Ectodermal cell (in vitro differentiated cells): Measurements from ENCODE around the gene ATL1.
"Not testable (repeated sequence)": the region's sequence is repeated elsewhere in the genome, so short reads cannot be mapped to it uniquely, and the experiment has no call there.

Source experiments
- H3K27ac ChIP-seq: 2 replicates; pipeline ENCODE4 v1.7.0; 2013; ENCODE audit warnings: mild to moderate bottlenecking, low read depth, low read length; ENCODE audit not compliant: insufficient read depth, poor library complexity, severe bottlenecking
- H3K27me3 ChIP-seq: 2 replicates; pipeline ENCODE4 v1.7.0; 2013; ENCODE audit warnings: mild to moderate bottlenecking, low read length; ENCODE audit not compliant: insufficient read depth, control insufficient read depth, poor library complexity, severe bottlenecking
- H3K36me3 ChIP-seq: one replicate; pipeline ENCODE4 v1.7.0; 2013; ENCODE audit warnings: low read length; ENCODE audit not compliant: control insufficient read depth, insufficient read depth
- H3K4me1 ChIP-seq: one replicate; pipeline ENCODE4 v1.7.0; 2013; ENCODE audit warnings: low read length; ENCODE audit not compliant: control insufficient read depth, insufficient read depth
- H3K4me3 ChIP-seq: 2 replicates; pipeline ENCODE4 v1.7.0; 2013; ENCODE audit warnings: low read depth, low read length, control low read depth; ENCODE audit not compliant: insufficient read depth
- H3K9me3 ChIP-seq: 2 replicates; pipeline ENCODE4 v1.7.0; 2013; ENCODE audit warnings: mild to moderate bottlenecking, low read length, moderate library complexity; ENCODE audit not compliant: control insufficient read depth
- WGBS, 2 experiments: methylation state at CpG; one replicate each; pipeline ENCODE4 v1.1.7; 2013; ENCODE audit warnings: missing lambda C conversion rate in 2 of 2; 5-methylcytosine and 5-hydroxymethylcytosine counted together

Gene ATL1

DNA sequence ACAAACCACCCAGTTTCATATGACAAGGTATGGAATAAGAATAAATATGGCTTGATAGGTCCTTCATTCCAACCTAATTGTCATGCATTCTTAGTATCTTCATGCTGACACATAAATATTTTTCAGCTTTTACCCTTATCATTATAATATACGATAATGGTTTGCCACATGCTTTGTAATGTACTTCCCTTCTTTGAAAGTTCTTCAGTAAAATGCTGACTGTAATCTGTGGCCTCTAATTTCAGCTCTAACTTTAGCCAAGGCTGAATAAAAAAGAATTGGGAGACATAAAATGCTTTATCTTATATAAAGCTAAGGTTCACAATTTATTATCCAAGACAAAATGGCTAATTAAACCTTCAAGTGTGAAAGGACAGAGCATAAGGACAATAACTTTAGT lies 24.9 kb upstream of the ATL1 start:
- H3K4me3 ChIP-seq, result no peak overlapping the region
- H3K36me3 ChIP-seq, result no peaks in the 10 kb centered on the region
- peaks cover 16% of the 10 kb centered on the region for H3K27me3 ChIP-seq
- 100% methylated on average over 1 of the region's 1 CpG for WGBS, 2 experiments
- H3K9me3 ChIP-seq, result no peaks in the 10 kb centered on the region
- H3K27ac ChIP-seq, result no peak overlapping the region
- H3K4me1 ChIP-seq, result peaks cover 6% of the 10 kb centered on the region

DNA sequence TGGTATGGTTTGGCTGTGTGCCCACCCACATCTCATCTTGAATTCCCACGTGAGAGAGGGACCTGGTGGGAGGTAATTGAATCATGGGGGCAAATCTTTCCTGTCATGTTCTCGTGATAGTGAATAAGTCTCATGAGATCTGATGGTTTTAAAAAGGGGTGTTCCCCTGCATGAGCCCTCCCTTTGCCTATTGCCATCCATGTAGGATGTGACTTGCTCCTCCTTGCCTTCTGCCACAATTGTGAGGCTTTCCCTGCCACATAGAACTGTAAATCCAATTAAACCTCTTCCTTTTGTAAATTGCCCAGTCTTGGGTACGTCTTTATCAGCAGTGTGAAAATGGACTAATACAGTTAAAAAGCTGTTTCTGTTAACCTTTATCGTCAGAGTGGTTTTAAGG lies 21.9 kb upstream of the ATL1 start:
- not testable (repeated sequence) for H3K4me3 ChIP-seq, H3K36me3 ChIP-seq, H3K4me1 ChIP-seq, H3K27ac ChIP-seq, H3K9me3 ChIP-seq
- peaks cover 12% of the 10 kb centered on the region for H3K27me3 ChIP-seq
- WGBS, 2 experiments, result 70 to 71% methylated on average over 4 of the region's 4 CpGs

DNA sequence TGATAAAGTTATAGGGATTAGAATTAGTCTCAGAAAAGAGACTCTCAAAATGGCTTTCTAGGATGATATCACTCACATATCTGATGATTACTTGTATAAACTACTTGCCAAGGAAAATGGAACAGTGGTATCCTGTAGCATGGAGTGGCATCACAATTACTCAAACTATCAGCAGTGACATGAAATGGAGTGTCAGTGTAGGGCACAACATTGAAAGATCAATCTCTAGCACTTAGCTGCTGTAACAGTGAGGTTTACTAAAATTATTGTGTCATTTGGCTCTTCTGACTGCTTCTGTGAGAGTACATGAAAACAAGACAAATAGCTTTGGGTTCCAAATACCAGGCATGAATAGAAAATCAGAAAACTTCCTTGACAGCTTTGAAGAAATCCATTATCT lies 20.9 kb upstream of the ATL1 start:
- Histone ChIP-seq H3K4me3 (no peak overlapping the region), H3K27ac (no peak overlapping the region), H3K27me3 (peaks cover 1% of the 10 kb centered on the region), H3K36me3 (no peaks in the 10 kb centered on the region), H3K9me3 (no peaks in the 10 kb centered on the region), H3K4me1 (no peaks in the 10 kb centered on the region)

DNA sequence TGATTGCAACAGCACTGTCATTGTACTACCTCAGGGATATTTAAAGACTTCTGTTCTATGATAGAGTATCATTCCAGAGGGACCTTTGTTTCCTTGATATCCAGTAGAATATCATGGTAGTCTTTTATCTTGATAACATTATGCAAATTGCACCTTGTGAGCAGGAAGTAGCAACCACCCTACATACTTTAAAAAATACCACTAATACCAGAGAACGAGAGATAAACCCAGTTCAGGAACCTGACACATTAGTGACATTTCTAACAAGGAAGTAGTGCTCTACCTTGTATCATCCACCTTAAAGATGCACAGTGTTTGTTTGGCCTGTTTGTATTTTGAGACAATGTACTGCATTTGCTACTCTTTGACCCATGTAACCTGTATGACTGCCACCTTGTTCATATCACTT lies 18.8 kb upstream of the ATL1 start:
- H3K4me1 ChIP-seq, result no peaks in the 10 kb centered on the region
- H3K4me3 ChIP-seq, result no peak overlapping the region
- H3K9me3 ChIP-seq, result no peaks in the 10 kb centered on the region
- no peaks in the 10 kb centered on the region for H3K36me3 ChIP-seq
- H3K27ac ChIP-seq, result no peak overlapping the region
- 80 to 83% methylated on average over 1 of the region's 1 CpG for WGBS, 2 experiments
- no peaks in the 10 kb centered on the region for H3K27me3 ChIP-seq

DNA sequence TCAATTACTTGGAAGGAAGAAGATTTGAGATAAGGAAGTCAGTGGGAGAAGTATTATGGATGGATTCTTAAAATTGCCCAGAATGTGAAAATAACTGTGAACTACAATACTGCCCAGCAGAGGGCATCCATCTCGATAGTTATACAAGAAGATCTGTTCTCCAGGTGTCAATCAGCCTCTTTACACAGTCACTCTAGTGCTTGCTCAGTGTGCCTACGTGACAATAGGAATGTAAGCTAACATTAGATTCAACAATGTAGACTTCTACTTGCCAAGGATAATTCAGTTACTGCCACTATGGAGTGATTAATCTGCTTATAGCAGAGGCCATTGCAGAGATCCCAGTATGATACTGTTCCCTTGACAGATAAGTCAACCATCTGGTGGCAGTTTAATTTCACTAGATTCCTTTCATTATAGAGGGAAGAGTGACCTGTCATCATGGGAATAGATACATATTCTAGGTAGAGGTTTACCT lies 17.0 kb upstream of the ATL1 start:
- Histone ChIP-seq H3K9me3 (no peaks in the 10 kb centered on the region), H3K4me1 (no peaks in the 10 kb centered on the region), H3K27ac (no peak overlapping the region), H3K4me3 (no peak overlapping the region), H3K36me3 (no peaks in the 10 kb centered on the region), H3K27me3 (no peaks in the 10 kb centered on the region)
- WGBS, 2 experiments, result 28 to 35% methylated on average over 2 of the region's 2 CpGs

DNA sequence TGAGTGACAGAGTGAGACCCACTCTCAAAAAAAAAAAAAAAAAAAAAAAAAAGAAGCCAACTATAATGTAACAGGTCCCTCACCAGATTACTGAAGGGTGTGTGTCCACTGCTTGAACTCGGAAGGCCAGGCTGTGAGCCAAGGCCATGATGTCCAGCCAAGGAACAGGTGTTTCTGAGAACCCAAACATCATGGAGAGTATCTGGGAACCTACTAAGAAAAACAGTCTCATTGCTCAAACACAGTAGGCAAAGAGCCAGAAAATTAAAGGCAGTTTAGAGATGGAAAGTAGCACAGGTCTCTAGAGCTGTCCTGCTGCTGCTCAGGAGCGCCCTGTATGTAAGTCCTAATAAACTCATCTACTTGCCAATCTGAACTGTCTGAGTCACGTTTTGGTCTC lies 15.0 kb upstream of the ATL1 start:
- Histone ChIP-seq H3K4me1 (no peaks in the 10 kb centered on the region), H3K27me3 (no peaks in the 10 kb centered on the region), H3K4me3 (no peak overlapping the region), H3K27ac (no peak overlapping the region), H3K36me3 (no peaks in the 10 kb centered on the region), H3K9me3 (no peaks in the 10 kb centered on the region)
- WGBS, 2 experiments, result 86 to 89% methylated on average over 3 of the region's 3 CpGs

DNA sequence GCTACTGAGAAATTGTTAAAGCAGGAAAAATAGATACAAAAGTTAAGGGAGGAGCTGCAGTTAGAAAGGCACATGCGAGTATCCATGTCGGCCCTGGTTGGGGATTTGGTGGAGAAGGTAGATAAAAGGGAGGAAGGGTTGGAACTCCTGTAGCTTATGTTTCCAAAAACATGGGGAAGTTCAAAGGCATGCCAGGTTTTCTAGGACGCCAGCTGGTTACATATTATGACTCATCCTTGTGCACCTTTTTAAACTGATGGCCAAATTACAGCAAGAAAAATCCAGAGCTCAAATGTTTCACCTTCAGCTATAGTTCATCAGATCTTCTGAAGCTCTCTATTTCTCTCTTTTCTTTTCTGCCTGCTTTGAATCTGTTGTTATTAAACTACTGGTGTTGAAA lies 14.3 kb upstream of the ATL1 start:
- WGBS, 2 experiments, result 90 to 97% methylated on average over 3 of the region's 3 CpGs

DNA sequence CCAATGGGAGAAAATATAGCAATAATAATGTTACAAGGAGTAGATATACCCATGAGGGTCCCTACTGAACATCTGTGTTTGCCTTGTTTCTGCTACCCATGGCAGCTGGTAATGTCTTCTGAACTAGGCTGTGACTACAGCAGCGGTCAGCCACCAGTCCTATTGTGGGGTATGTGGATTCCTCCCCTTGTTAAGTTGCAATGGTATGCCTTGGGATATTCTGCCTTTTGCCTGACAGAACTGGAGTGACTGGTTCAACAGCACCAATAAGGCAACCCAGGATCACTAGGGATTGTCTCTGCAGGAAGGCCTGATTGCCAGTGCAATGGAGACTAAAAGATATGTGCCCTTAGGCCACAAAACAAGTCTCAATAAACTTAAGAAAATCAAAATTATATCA lies 9.7 kb upstream of the ATL1 start:
- 83 to 98% methylated on average over 1 of the region's 1 CpG for WGBS, 2 experiments
- no peak overlapping the region for H3K4me3 ChIP-seq
- H3K36me3 ChIP-seq, result no peaks in the 10 kb centered on the region
- no peaks in the 10 kb centered on the region for H3K27me3 ChIP-seq
- no peak overlapping the region for H3K27ac ChIP-seq
- H3K9me3 ChIP-seq, result no peaks in the 10 kb centered on the region
- H3K4me1 ChIP-seq, result no peaks in the 10 kb centered on the region

More for the DNA sequence above, 14.3 kb upstream of the ATL1 start:
- Histone ChIP-seq H3K27ac (no peak overlapping the region), H3K9me3 (no peaks in the 10 kb centered on the region), H3K36me3 (no peaks in the 10 kb centered on the region), H3K27me3 (no peaks in the 10 kb centered on the region), H3K4me1 (no peaks in the 10 kb centered on the region), H3K4me3 (no peak overlapping the region)

DNA sequence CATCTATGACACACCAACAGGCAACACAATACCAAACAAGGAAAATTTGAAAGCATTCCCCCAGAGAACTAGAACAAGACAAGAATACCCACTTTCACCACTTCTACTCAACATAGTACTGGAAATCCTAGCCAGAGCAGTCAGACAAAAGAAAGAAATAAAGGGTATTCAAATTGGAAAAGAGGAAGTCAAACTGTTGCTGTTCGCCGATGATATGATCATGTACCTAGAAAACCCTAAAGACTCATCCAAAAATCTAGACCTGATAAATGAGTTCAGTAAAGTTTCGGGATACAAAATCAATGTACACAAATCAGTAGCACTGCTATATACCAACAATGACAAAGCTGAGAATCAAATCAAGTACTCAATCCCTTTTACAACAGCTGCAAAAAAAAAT lies 8.1 kb upstream of the ATL1 start:
- Histone ChIP-seq H3K27ac (no peak overlapping the region), H3K4me1 (no peaks in the 10 kb centered on the region), H3K27me3 (no peaks in the 10 kb centered on the region), H3K9me3 (no peaks in the 10 kb centered on the region), H3K36me3 (no peaks in the 10 kb centered on the region), H3K4me3 (no peak overlapping the region)
- 95 to 98% methylated on average over 3 of the region's 3 CpGs for WGBS, 2 experiments

DNA sequence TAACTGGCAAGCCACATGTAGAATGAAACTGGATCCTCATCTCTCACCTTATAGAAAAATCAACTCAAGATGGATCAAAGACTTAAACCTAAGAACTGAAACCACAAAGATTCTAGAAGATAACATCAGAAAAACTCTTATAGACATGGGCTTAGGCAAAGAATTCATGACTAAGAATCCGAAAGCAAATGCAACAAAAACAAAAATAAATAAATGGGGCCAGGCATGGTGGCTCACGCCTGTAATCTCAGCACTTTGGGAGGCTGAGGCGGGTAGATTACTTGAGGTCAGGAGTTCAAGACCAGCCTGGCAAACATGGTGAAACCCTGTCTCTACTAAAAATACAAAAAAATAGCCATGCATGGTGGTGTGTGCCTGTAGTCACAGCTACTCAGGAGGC lies 7.1 kb upstream of the ATL1 start:
- H3K4me3 ChIP-seq, H3K4me1 ChIP-seq, H3K27me3 ChIP-seq, H3K9me3 ChIP-seq, H3K27ac ChIP-seq, H3K36me3 ChIP-seq: not testable (repeated sequence)
- WGBS, 2 experiments, result 91% methylated on average over 3 of the region's 3 CpGs

DNA sequence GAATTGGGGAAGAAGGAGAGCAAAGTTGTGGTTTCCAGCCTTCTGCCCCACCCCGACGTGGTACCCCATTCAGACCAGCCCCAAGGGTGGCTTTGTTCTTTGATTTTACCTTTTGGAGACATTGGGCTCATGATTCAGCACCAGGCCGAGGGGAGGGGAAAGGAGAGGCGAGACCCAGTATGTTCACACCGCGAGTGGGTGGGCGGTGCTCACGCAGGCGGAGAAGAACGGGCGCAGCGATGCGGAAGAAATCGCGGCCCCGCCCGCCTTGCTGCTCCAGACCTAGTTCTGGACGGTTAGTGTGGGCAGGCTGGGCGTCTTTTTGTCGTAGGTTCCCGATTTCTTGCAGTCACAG lies 963 bp downstream of the ATL1 start:
- Histone ChIP-seq H3K27me3 (peaks cover 58% of the 10 kb centered on the region), H3K4me1 (no peaks in the 10 kb centered on the region), H3K9me3 (no peaks in the 10 kb centered on the region), H3K36me3 (no peaks in the 10 kb centered on the region), H3K27ac (peak overlapping the region; percentile 52), H3K4me3 (peak overlapping the region; percentile 74)
- 2 to 3% methylated on average over 21 of the region's 21 CpGs for WGBS, 2 experiments
